HG03520 (cell line): Measurements from ENCODE around the gene PRSS53.

Source experiments
- ATAC-seq: cut with Tn5 transposase; IDR thresholded peaks from one replicate; pipeline ENCODE4 v1.9.1; 2021; ENCODE audit warnings: mild to moderate bottlenecking, moderate library complexity; ENCODE audit not compliant: unreplicated experiment

PRSS53 gene

DNA sequence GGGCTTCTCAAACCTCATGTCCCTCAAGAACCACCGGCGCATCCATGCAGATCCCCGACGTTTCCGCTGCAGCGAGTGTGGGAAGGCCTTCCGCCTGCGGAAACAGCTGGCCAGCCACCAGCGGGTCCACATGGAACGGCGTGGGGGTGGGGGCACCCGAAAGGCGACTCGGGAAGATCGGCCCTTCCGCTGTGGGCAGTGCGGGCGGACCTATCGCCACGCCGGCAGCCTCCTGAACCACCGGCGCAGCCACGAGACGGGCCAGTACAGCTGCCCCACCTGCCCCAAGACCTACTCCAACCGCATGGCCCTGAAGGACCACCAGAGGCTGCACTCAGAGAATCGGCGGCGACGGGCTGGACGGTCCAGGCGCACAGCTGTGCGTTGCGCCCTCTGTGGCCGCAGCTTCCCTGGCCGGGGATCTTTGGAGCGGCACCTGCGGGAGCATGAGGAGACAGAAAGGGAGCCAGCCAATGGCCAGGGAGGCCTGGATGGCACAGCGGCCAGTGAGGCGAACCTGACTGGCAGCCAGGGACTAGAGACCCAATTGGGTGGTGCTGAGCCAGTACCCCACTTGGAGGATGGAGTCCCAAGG lies 8.6 kb downstream of the PRSS53 start:
- ATAC-seq = no peak

- ATAC-seq = no peak
Observed at GRCh38 chr16:31079342-31079944, 9.3 kb downstream of the PRSS53 start.

GRCh38 chr16:31078597-31079341 lies 10.0 kb downstream of the PRSS53 start:
- no peak for ATAC-seq

GRCh38 chr16:31077592-31078396 lies 10.9 kb downstream of the PRSS53 start:
- ATAC-seq = no peak

DNA sequence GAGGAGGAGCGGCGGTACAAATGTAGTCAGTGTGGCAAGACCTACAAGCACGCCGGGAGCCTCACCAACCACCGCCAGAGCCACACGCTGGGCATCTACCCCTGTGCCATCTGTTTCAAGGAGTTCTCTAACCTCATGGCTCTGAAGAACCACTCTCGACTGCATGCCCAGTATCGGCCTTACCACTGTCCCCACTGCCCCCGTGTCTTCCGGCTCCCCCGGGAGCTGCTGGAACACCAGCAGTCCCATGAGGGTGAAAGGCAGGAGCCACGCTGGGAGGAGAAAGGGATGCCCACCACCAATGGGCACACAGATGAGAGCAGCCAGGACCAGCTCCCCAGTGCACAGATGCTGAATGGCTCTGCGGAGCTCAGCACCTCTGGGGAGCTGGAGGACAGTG lies 11.7 kb downstream of the PRSS53 start:
- no peak for ATAC-seq

- no peak for ATAC-seq
Observed at GRCh38 chr16:31076319-31076718, 12.4 kb downstream of the PRSS53 start.

DNA sequence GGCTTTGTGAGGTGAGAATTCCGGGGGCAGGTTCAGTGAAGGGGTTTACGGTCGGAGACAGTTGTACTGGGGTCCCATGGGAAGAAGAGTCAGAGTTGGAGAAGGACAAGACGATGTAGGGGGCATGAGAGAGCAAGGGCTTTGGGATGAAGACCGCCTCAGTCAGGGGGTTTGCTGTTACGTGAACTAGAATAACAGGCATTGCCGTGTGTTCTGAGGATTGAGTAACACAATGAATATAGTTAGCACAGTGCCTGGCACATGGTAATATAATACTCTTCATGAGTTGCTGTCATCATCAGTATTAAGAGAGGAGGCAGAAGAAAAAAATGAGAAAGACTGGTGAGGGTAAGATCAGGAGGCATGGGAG lies 13.9 kb downstream of the PRSS53 start:
- ATAC-seq = no peak

DNA sequence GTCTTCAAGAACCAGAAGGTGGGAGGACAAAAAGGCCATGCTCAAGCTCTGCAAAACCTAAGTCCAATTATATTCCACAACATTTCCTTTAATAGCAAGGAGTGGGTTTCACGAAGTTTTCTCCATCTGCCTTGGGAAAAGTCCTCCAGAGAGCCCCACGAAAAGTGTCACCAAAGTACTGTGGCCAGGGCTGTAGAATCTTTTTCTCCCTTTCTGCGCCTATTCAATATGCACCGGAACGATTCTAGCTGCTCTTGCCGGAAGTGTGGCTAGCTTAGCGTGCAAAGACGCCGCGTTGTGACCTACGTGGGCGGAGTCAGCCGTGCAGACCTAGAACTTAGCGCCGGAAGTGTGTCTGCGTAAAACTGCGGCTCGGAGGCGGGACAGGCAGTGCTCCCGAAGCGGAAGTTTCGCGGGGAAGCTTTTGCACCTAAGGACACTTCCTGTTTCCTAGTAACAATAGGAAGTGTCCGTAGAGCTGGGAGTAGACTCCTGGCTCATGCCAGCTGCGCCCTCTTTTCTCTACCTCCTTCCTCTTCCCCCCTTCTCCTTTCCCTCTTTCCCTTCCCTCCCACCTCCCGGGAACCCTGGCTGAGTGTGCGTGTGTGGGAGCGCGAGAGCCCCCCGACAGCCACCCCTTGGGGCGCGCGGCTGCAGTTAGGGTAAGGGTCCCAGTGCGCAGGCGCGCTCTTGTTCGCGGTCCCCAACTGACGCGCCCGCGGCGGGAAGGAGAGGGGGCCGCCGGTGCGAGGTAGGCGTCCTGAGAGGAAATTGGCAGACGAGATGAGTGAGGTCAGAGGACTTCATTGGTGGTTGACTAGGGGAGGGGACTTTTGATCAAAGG lies 14.6 kb downstream of the PRSS53 start, which contains the start of the genes ZNF646 and ZNF668:
Gene ZNF646, plus strand, starts transcription at position 453 of the 844 bp plus-strand sequence. CDS start 1,903 bp downstream, outside the sequence.
Gene ZNF668, minus strand, starts transcription at position 271 of the 844 bp plus-strand sequence. CDS start 9,781 bp downstream, outside the sequence.
- peak; percentile 60 for ATAC-seq

GRCh38 chr16:31073142-31073969 lies 15.4 kb downstream of the PRSS53 start:
- ATAC-seq = peak; percentile 39

DNA sequence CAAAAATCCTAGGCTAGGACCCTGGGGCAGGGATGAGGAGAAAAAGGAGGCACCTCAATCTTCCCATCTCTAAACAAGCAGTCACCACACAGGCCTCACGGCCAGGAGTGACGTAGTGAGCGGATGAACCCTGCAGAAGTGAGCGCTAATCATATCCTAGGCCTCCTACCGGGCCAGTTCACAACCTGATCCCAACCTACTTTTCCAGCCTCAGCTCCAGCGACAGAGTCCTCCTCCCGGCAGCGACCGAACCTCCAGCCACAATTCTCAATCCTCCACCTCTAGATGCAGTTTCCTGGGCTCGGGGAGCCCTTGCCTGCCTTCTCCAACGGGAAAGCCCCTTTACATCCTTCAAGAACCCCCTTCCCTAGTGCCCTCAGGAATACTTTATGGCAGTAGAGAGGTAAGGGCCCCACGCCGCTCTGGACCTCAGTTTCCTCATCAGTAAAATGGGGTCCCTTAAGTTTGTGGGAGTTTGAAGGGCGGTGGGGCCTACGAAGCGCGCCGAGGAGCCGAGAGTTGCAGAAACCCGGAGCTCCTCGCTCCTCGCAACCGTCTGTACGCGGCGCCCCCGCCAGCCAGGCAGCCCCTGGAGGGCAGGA lies 16.1 kb downstream of the PRSS53 start:
- ATAC-seq = no peak

- no peak for ATAC-seq
Observed at GRCh38 chr16:31071861-31072260, 16.9 kb downstream of the PRSS53 start.

DNA sequence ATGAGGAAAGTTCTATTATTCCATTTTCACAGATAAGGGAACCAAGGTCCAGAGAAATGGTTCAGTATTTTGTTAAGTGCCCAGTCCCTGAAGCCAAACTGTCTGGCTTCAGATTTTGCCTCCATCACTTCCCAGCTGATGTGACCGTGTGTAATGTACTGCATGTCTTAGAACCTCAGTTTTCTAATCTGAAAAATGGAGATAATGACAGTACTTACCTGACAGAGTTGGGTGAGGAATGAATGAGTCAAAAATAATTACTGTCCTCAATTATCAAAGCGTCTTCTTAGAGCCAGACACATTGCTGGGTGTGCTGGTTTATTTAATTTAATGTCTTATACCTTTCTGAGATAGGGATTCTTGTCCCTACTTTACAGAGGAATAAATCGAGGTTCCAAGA lies 21.4 kb downstream of the PRSS53 start:
- ATAC-seq = no peak

DNA sequence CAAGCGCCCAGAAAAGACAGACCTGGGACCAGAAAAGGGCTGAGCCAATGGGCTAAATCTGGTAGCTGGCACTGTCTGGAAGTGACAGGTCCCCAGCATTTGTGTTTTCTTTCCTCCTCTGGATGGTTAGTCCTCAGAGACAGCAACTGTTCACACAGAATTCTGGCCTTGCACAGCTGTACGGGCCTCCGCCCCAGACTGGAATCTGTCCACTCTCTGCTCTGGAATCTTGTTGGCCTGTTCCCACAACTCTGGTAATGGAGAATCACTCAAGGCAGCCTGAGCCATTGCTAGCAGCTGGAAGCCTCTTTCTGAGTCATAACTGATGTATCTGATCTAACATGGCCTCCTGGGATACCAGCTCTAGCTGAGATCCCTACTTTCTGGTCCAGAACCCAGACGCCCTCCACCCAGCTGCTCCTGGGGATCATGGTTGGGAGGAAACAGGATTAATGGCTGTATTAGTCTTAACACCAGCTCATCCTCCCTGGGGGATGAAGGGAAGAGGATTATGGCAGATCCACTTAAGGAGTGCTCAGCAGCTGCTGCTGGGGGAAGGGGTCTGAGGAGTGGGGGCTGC lies 23.8 kb downstream of the PRSS53 start:
- ATAC-seq = no peak

DNA sequence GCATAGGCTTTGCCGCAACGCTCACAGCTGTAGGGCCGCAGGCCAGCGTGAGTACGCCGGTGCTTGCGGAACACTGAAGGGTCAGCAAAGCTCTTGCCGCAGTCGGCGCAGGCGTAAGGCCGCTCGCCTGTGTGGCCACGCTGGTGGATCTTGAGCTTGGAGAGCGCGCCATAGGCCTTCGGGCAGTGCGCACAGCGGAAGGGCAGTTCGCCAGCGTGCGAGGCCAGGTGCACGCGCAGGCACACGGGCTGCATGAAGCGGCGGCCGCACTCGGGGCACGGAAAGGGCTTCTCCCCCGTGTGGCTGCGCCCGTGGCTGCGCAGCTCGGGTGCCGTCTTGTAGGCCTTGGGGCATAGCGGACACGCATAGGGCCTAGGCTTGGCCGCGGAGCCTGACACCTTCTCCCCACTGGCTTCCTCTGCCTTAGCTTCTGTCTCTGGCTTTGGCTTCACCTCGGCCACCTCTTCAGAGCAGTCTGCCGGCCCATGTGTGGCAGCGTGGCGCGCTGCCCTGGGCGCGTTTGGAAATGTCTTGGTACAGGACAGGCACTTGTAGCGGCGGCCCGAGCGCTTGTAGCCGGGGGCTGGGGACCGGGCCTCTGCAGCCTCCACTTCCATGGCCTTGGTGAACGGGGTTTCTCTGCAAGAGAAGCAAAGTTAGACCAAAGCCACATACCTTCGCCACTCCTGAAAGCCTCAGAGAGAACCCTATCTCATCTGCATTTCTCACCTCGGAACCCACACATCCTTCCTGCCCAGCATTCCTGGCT lies 24.7 kb downstream of the PRSS53 start:
- ATAC-seq = no peak

DNA sequence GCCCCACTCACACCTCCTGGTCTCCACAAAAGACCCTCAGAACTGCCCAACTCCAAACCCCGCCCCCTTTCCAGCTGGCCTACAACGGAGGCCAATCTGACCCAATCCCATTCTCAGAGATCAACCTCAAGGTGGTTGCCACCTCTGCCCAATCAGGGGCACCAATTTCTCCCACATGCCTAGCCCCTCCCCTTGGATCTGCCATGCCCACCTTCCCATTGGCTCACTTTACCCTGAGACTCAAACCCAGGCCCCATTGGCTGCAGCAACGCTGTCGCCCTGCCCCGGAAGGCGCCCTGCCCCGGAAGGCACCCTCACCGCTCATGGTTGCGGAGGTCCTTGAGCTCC lies 25.3 kb downstream of the PRSS53 start:
- ATAC-seq = no peak

- ATAC-seq = no peak
Observed at GRCh38 chr16:31061813-31062440, 26.8 kb downstream of the PRSS53 start.

DNA sequence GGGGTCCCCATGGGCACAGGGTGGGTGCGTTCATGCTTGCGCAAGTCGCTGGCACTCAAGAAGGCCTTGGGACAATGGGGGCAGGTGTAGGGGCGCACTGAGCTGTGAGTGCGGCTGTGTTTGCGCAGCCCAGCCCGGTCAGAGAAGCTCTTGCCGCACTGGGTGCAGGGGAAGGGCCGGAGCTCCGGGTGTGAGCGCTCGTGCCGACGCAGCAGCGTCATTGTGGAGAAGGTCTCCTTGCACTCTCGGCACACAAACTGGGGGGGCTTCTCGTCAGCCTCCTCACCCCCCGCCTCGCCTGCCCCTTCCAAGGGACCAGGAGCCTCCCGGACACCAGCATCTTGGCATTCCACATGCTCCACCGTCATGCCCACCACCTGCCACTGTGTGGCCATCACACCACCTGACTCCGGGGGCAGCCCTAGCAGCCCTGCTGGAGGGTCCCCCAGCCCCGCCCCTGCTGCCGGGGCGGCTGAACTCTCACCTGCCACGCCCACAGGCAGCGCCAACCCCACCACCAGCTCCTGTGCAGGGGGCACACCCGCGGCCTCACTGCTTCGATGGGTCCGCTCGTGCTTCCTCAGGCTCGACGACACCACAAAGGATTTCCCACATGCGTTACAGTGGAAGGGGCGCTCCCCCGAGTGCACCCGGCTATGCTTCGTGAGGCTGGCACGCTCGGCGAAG lies 27.5 kb downstream of the PRSS53 start:
- ATAC-seq = no peak
